Measurements from ENCODE around the gene HDAC11. TPM values are rescaled to one million over a fixed set of nuclear protein-coding genes. Genes with fewer than 3 reads are reported as not detected.
A peak's percentile ranks its signal among the peaks of the same experiment; 100 is the strongest.

The HDAC11 gene
- total and polyA plus RNA-seq, 2 of the 13 experiments (the other 11 are each of a cell fraction or from before 2014, with no cell fraction given) = 13.7 to 33.1 TPM

DNA sequence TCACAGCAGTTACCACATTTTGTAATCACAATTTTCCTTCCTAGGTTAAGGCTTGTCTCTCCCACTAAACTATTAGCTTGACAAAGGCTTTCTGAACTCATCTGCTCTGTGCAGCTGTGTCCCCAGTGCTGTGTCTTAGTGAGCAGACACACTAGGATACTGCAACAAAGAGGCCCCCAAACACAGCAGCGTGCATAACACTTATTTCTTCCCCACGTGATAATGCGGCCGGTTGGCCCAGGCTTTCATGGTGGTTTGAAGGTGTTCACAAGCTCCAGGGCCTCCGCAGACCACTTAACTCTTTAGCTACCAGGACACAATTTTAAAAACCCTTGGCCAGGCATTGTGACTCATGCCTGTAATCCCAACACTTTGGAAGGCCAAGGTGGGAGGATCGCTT, 2.2 kb upstream of the HDAC11 start (continued):
- TF ChIP-seq, protein P1, sequence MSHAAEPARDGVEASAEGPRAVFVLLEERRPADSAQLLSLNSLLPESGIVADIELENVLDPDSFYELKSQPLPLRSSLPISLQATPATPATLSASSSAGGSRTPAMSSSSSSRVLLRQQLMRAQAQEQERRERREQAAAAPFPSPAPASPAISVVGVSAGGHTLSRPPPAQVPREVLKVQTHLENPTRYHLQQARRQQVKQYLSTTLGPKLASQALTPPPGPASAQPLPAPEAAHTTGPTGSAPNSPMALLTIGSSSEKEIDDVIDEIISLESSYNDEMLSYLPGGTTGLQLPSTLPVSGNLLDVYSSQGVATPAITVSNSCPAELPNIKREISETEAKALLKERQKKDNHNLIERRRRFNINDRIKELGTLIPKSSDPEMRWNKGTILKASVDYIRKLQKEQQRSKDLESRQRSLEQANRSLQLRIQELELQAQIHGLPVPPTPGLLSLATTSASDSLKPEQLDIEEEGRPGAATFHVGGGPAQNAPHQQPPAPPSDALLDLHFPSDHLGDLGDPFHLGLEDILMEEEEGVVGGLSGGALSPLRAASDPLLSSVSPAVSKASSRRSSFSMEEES (CRISPR knock-in tag; IDR thresholded peaks at IDR 0.05) = 0 out of 2 replicates have a peak, but pooled peaks have one; percentile 53
- TF ChIP-seq ZFX (CRISPR knock-in tag; IDR thresholded peaks at IDR 0.05; ENCODE audit: low read depth) = peak; percentile 45
- no peak for TF ChIP-seq ZNF282 (IDR thresholded peaks at IDR 0.05; ENCODE audit: partially characterized antibody)
- no peak for TF ChIP-seq ZNF331 (CRISPR knock-in tag; IDR thresholded peaks at IDR 0.05)
- peak; percentile 86 for TF ChIP-seq ZNF12 (CRISPR knock-in tag; IDR thresholded peaks at IDR 0.05)
- no peak for TF ChIP-seq ZNF224 (CRISPR knock-in tag; IDR thresholded peaks at IDR 0.05)
- no peak for TF ChIP-seq FOXK2 (IDR thresholded peaks at IDR 0.05)
- 0 out of 2 replicates have a peak, but pooled peaks have one; percentile 21 for TF ChIP-seq SOX5 (CRISPR knock-in tag; IDR thresholded peaks at IDR 0.05; ENCODE audit: borderline replicate concordance)
- peak; percentile 35; the same call in 1 of the 2 replicates for TF ChIP-seq HOXA3 (CRISPR knock-in tag; IDR thresholded peaks at IDR 0.05)
- 0 out of 2 replicates have a peak, but pooled peaks have one; percentile 30 for TF ChIP-seq AHR (CRISPR knock-in tag; IDR thresholded peaks at IDR 0.05)

DNA sequence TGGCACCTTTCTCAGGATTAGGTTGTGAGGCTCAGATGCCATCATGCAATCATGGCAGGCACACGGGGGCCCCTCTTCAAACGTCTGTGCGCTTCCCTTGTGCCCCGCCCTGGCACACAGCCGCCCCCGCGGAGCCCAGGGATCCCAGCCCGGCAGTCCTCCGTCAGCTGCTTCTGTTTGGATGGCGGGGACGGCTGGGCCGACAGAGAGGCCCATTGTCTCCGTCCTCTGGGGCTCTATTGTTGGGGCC, 849 bp upstream of the HDAC11 start:
- Histone ChIP-seq H3K79me2 (ENCODE audit: insufficient read depth, low read length) (peaks cover 8% of the 10 kb centered on the region), H3K36me3 (replicated peaks in 1 of 2; ENCODE audit: control insufficient read depth in 1 of 2, insufficient read depth in 2 of 2, low read length in 2 of 2) (no peaks in the 10 kb centered on the region; a peak in 1 of 5 replicates), H3K4me1 (ENCODE audit: insufficient read depth, low read length) (peaks cover 86% of the 10 kb centered on the region), H4K20me1 (ENCODE audit: insufficient read depth, low read length) (no peaks in the 10 kb centered on the region), H3K9ac (ENCODE audit: insufficient read depth, low read depth, low read length) (peak overlapping the region; percentile 91), H3K4me2 (ENCODE audit: low read depth, low read length) (peak overlapping the region; percentile 87), H3K27me3 (ENCODE audit: control insufficient read depth in 1 of 2, insufficient read depth in 2 of 2, low read length in 2 of 2) (no peaks in the 10 kb centered on the region; a peak in 1 of 5 replicates), H3K4me3 (replicated peaks in 1 of 3; ENCODE audit: insufficient read depth in 1 of 3, low read depth in 2 of 3, low read length in 3 of 3) (peak overlapping the region; percentile 75 to 86 (median 81)), H3K27ac (ENCODE audit: extremely low read length, insufficient read depth, low read length) (peak overlapping the region; percentile 95), H3K9me3 (ENCODE audit: low read length) (no peaks in the 10 kb centered on the region), H2AFZ (ENCODE audit: low read length) (no peak overlapping the region)
- intact Hi-C loops (cut with micrococcal nuclease; ENCODE audit: unreplicated experiment) = no loop called here
- in situ Hi-C loops (cut with HindIII; ENCODE audit: extremely low pct_ligation_motif_present, low pct_unique_long_range_greater_than_20kb) = no loop called here
- no TSS peak for BruUV-seq (replicated peaks)
- ATAC-seq = peak; percentile 51
- peak; percentile 55 for DNase-seq (ENCODE audit: low spot score)
- 0% methylated on average over 2 of the region's 13 CpGs for WGBS (ENCODE audit: low lambda C conversion rate)
- FAIRE-seq = no peak
- CTCF ChIA-PET (ENCODE audit: low intra/inter-chr PET ratio, low total read pairs) = interaction anchor here (1.4 kb wide), 1 partner anchor 18 kb away, joined by 7 read pairs; no protein-coding TSS in a partner anchor
- POLR2A ChIA-PET = interaction anchor here (0.9 to 2.6 kb wide), 8 partner anchors 8 to 515 kb away, joined by 3 to 25 read pairs (median 6); no protein-coding TSS in a partner anchor
- TF ChIP-seq SNAI1 (CRISPR knock-in tag; IDR thresholded peaks at IDR 0.05; ENCODE audit: borderline replicate concordance) = 0 out of 2 replicates have a peak, but pooled peaks have one; percentile 23
- TF ChIP-seq, protein P2, sequence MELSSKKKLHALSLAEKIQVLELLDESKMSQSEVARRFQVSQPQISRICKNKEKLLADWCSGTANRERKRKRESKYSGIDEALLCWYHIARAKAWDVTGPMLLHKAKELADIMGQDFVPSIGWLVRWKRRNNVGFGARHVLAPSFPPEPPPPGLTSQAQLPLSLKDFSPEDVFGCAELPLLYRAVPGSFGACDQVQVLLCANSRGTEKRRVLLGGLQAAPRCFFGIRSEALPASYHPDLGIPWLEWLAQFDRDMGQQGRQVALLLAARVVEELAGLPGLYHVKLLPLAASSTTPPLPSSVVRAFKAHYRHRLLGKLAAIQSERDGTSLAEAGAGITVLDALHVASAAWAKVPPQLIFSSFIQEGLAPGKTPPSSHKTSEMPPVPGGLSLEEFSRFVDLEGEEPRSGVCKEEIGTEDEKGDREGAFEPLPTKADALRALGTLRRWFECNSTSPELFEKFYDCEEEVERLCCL (CRISPR knock-in tag; IDR thresholded peaks at IDR 0.05; ENCODE audit: borderline replicate concordance) = 0 out of 2 replicates have a peak, but pooled peaks have one; percentile 20
- TF ChIP-seq ZMAT3 (CRISPR knock-in tag; conservative IDR thresholded peaks at IDR 0.05) = no peak
- TF ChIP-seq, protein P3, sequence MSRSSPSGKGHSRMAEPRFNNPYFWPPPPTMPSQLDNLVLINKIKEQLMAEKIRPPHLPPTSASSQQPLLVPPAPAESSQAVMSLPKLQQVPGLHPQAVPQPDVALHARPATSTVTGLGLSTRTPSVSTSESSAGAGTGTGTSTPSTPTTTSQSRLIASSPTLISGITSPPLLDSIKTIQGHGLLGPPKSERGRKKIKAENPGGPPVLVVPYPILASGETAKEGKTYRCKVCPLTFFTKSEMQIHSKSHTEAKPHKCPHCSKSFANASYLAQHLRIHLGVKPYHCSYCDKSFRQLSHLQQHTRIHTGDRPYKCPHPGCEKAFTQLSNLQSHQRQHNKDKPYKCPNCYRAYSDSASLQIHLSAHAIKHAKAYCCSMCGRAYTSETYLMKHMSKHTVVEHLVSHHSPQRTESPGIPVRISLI (CRISPR knock-in tag; IDR thresholded peaks at IDR 0.05; ENCODE audit: borderline replicate concordance) = no peak
- no peak for TF ChIP-seq SKI (IDR thresholded peaks at IDR 0.05; ENCODE audit: partially characterized antibody)
- TF ChIP-seq SRSF1 (optimal IDR thresholded peaks at IDR 0.05; ENCODE audit: low read depth, low read length) = peak; percentile 10
- TF ChIP-seq SOX13 (IDR thresholded peaks at IDR 0.05) = no peak
- peak in 1 of 2 experiments; percentile 60; a peak in 2 of 4 replicates for TF ChIP-seq SOX13 (CRISPR knock-in tag; conservative IDR thresholded peaks at IDR 0.05 in 1 of 2, IDR thresholded peaks at IDR 0.05 in 1 of 2)
- peak; percentile 81; the same call in 1 of the 2 replicates for TF ChIP-seq ZBTB3 (CRISPR knock-in tag; IDR thresholded peaks at IDR 0.05; ENCODE audit: borderline replicate concordance, low read depth)
- TF ChIP-seq ZNF652 (CRISPR knock-in tag; IDR thresholded peaks at IDR 0.05; ENCODE audit: borderline replicate concordance, low read depth) = no peak

Data from HepG2 (cell line).